GM12878 (cell line): Measurements from ENCODE around the gene CCDC110. TPM values are rescaled to one million over a fixed set of nuclear protein-coding genes. Genes with fewer than 3 reads are reported as not detected.

Experiments
- ATF7 ChIP-seq: fragments of 450-650 bp; IDR thresholded peaks from 2 replicates; pipeline ENCODE4 v1.6.1; 2016; ENCODE audit warnings: low read depth, mild to moderate bottlenecking
- BHLHE40 ChIP-seq, 2 experiments: fragments of 450-650 bp in 1 of 2; IDR thresholded peaks; 2 replicates each; pipeline ENCODE4 v1.6.1; 2011 to 2017; ENCODE audit warnings: low read depth in 2 of 2, borderline replicate concordance in 1 of 2, improper control_type of control experiment in 1 of 2, low read length in 1 of 2, mild to moderate bottlenecking in 1 of 2
- CBFB ChIP-seq: IDR thresholded peaks from 2 replicates; pipeline ENCODE4 v1.6.1; 2016; ENCODE audit warnings: antibody characterized with exemption, low read depth
- CBX3 ChIP-seq: fragments of 200-600 bp; sonication (generic); IDR thresholded peaks from 2 replicates; pipeline ENCODE4 v1.6.1; 2016; ENCODE audit warnings: low read depth, borderline replicate concordance
- FOS ChIP-seq: IDR thresholded peaks from 3 replicates; pipeline ENCODE4 v1.6.1; 2011; ENCODE audit warnings: borderline replicate concordance; ENCODE audit not compliant: insufficient read length; ENCODE audit errors: extremely low read depth
- JUNB ChIP-seq: IDR thresholded peaks from 2 replicates; pipeline ENCODE4 v1.6.1; 2016; ENCODE audit warnings: antibody characterized with exemption, mild to moderate bottlenecking
- NR2C1 ChIP-seq: fragments of 450-650 bp; IDR thresholded peaks from 2 replicates; pipeline ENCODE4 v1.6.1; 2017; ENCODE audit warnings: antibody characterized with exemption, mild to moderate bottlenecking, moderate library complexity
- NRF1 ChIP-seq: conservative IDR thresholded peaks from 2 replicates; pipeline ENCODE4 v1.6.1; 2011; ENCODE audit warnings: mild to moderate bottlenecking, low read depth, low read length, improper control_type of control experiment
- PAX8 ChIP-seq: fragments of 450-650 bp; IDR thresholded peaks from 2 replicates; pipeline ENCODE4 v1.6.1; 2017; ENCODE audit warnings: mild to moderate bottlenecking, moderate library complexity
- POLR2AphosphoS5 ChIP-seq: IDR thresholded peaks from 2 replicates; pipeline ENCODE4 v1.6.1; 2011; ENCODE audit warnings: mild to moderate bottlenecking, low read length, inconsistent platforms
- RB1 ChIP-seq: fragments of 450-650 bp; formaldehyde crosslinking; IDR thresholded peaks from 2 replicates; pipeline ENCODE4 v1.6.1; 2017; ENCODE audit warnings: mild to moderate bottlenecking, borderline replicate concordance
- SMAD1 ChIP-seq: fragments of 450-650 bp; IDR thresholded peaks from 2 replicates; pipeline ENCODE4 v1.6.1; 2018; ENCODE audit warnings: mild to moderate bottlenecking, low read depth; ENCODE audit not compliant: partially characterized antibody
- SUPT20H ChIP-seq: IDR thresholded peaks from 2 replicates; pipeline ENCODE4 v1.6.1; 2011; ENCODE audit warnings: low read depth, mild to moderate bottlenecking, low read length, moderate library complexity, borderline replicate concordance; ENCODE audit not compliant: control insufficient read depth
- TARDBP ChIP-seq: IDR thresholded peaks from 2 replicates; pipeline ENCODE4 v1.6.1; 2016; ENCODE audit warnings: borderline replicate concordance
- ZNF207 ChIP-seq: fragments of 450-650 bp; IDR thresholded peaks from 2 replicates; pipeline ENCODE4 v1.6.1; 2014; ENCODE audit warnings: antibody characterized with exemption, mild to moderate bottlenecking, borderline replicate concordance
- ZNF384 ChIP-seq: IDR thresholded peaks from 2 replicates; pipeline ENCODE4 v1.6.1; 2012; ENCODE audit warnings: low read depth, mild to moderate bottlenecking, low read length, improper control_type of control experiment, borderline replicate concordance
- ZSCAN29 ChIP-seq: fragments of 450-650 bp; IDR thresholded peaks from 2 replicates; pipeline ENCODE4 v1.6.1; 2017; ENCODE audit warnings: mild to moderate bottlenecking, moderate library complexity
- polyA plus RNA-seq, 11 experiments: library from polyadenylated mRNA; depleted of rRNA in 4 of 11; unstranded in 6 of 11; stranded (reverse) in 5 of 11; fragments of >200 nt; fragmentation: Nextera tagmentation in 4 of 11; fragmentation: Illumina TruSeq in 1 of 11; extraction: Ambion mirVana in 4 of 11; extraction: Trizol in 1 of 11; gene quantifications; 1 replicate in 1 of 11; 2 replicates in 10 of 11; pipeline versions ENCODE4 v1.2.1 to v1.2.3, GENCODE V29; 2011 to 2016; ENCODE audit warnings: inconsistent platforms in 2 of 11, missing spikeins in 2 of 11, low read depth in 1 of 11
- total RNA-seq, 4 experiments: library from RNA; depleted of rRNA in 3 of 4; stranded (reverse); fragments of >200 nt in 3 of 4; fragmentation: Illumina TruSeq in 1 of 4; extraction: Trizol in 1 of 4; gene quantifications; 2 replicates each; pipeline versions ENCODE4 v1.2.1 to v1.2.3, GENCODE V29; 2013 to 2021
- TF ChIP-seq, protein P1 (sequence below): fragments of 150-350 bp; IDR thresholded peaks from 2 replicates; pipeline ENCODE4 v1.6.1; 2016; ENCODE audit warnings: low read depth, low read length
- TF ChIP-seq, protein P2 (sequence below): fragments of 450-650 bp; conservative IDR thresholded peaks from 2 replicates; pipeline ENCODE4 v1.6.1; 2017; ENCODE audit warnings: mild to moderate bottlenecking, moderate library complexity
- TF ChIP-seq, protein P3 (sequence below): fragments of 450-650 bp; IDR thresholded peaks from 2 replicates; pipeline ENCODE4 v1.6.1; 2017; ENCODE audit warnings: low read depth, mild to moderate bottlenecking, moderate library complexity

The CCDC110 gene
- total and polyA plus RNA-seq, 10 of the 15 experiments (the other 5 are each of a cell fraction or from before 2014, with no cell fraction given), result 0.85 to 3.1 (median 2.1) TPM; not detected in 1

DNA sequence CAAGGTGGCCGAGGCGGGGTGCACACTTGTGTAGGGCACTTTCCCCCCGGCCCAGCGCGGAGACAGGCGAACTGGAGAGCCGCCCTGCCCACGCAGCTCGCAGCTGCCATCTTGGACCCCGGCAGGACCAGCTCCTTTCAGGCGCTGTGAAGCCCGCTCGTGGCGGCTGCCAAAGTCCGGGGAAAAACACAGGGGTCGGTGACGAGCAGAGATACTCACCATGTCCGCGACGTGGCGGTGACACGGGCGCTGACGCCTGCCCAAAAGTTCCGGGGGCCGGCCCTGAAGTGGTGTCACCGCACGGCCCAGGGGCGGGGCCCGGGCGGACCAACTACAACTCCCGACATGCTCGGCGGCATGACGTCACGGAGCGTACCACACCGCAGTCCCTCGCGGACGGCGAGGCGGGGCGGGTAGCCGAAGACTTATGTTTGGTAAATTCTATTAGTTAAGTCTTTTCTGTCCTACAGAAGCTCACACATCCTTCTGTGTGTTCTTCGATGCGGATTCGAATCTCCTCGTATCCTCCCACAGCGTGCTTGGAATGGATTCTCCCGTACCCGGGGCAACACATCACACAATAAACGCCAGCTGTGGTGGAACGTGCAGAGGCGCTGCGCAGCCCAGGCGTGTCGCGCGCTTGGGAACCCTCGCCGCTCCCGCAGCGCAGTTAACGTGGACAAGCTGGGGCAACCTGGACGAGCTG lies 45.7 kb downstream of the CCDC110 start, which contains the start of gene UFSP2 (continued):
- TF ChIP-seq ZSCAN29 (no peak), SMAD1 (no peak), SUPT20H (no peak), RB1 (peak; percentile 85; the same call in 1 of the 2 replicates), PAX8 (no peak), CBFB (no peak), CBX3 (no peak), ZNF384 (no peak), NR2C1 (0 out of 2 replicates have a peak, but pooled peaks have one; percentile 18), FOS (no peak), ZNF207 (peak; percentile 97), NRF1 (peak; percentile 40), POLR2AphosphoS5 (peak; percentile 55), TARDBP (no peak), BHLHE40 (IDR thresholded peaks at IDR 0.05; ENCODE audit: borderline replicate concordance in 1 of 2, low read depth in 2 of 2, low read length in 1 of 2) (peak; percentile 99), JUNB (no peak), ATF7 (peak; percentile 100)
- TF ChIP-seq, protein P1, sequence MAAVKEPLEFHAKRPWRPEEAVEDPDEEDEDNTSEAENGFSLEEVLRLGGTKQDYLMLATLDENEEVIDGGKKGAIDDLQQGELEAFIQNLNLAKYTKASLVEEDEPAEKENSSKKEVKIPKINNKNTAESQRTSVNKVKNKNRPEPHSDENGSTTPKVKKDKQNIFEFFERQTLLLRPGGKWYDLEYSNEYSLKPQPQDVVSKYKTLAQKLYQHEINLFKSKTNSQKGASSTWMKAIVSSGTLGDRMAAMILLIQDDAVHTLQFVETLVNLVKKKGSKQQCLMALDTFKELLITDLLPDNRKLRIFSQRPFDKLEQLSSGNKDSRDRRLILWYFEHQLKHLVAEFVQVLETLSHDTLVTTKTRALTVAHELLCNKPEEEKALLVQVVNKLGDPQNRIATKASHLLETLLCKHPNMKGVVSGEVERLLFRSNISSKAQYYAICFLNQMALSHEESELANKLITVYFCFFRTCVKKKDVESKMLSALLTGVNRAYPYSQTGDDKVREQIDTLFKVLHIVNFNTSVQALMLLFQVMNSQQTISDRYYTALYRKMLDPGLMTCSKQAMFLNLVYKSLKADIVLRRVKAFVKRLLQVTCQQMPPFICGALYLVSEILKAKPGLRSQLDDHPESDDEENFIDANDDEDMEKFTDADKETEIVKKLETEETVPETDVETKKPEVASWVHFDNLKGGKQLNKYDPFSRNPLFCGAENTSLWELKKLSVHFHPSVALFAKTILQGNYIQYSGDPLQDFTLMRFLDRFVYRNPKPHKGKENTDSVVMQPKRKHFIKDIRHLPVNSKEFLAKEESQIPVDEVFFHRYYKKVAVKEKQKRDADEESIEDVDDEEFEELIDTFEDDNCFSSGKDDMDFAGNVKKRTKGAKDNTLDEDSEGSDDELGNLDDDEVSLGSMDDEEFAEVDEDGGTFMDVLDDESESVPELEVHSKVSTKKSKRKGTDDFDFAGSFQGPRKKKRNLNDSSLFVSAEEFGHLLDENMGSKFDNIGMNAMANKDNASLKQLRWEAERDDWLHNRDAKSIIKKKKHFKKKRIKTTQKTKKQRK, result no peak
- TF ChIP-seq, protein P2, sequence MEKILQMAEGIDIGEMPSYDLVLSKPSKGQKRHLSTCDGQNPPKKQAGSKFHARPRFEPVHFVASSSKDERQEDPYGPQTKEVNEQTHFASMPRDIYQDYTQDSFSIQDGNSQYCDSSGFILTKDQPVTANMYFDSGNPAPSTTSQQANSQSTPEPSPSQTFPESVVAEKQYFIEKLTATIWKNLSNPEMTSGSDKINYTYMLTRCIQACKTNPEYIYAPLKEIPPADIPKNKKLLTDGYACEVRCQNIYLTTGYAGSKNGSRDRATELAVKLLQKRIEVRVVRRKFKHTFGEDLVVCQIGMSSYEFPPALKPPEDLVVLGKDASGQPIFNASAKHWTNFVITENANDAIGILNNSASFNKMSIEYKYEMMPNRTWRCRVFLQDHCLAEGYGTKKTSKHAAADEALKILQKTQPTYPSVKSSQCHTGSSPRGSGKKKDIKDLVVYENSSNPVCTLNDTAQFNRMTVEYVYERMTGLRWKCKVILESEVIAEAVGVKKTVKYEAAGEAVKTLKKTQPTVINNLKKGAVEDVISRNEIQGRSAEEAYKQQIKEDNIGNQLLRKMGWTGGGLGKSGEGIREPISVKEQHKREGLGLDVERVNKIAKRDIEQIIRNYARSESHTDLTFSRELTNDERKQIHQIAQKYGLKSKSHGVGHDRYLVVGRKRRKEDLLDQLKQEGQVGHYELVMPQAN, result peak; percentile 97
- TF ChIP-seq, protein P3, sequence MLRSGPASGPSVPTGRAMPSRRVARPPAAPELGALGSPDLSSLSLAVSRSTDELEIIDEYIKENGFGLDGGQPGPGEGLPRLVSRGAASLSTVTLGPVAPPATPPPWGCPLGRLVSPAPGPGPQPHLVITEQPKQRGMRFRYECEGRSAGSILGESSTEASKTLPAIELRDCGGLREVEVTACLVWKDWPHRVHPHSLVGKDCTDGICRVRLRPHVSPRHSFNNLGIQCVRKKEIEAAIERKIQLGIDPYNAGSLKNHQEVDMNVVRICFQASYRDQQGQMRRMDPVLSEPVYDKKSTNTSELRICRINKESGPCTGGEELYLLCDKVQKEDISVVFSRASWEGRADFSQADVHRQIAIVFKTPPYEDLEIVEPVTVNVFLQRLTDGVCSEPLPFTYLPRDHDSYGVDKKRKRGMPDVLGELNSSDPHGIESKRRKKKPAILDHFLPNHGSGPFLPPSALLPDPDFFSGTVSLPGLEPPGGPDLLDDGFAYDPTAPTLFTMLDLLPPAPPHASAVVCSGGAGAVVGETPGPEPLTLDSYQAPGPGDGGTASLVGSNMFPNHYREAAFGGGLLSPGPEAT, result peak; percentile 74
